Mononuclear cell (primary cell): Measurements from ENCODE around the gene PPP1R17. TPM values are rescaled to one million over a fixed set of nuclear protein-coding genes. Genes with fewer than 3 reads are reported as not detected.

Experiments
- H3K27me3 ChIP-seq: 2 replicates; pipeline ENCODE4 v1.6.0; 2011; ENCODE audit warnings: low read length, control low read depth; ENCODE audit not compliant: insufficient read depth
- H3K4me1 ChIP-seq: 2 replicates; pipeline ENCODE4 v1.5.1; 2011; ENCODE audit warnings: mild to moderate bottlenecking, low read length, control low read depth; ENCODE audit not compliant: insufficient read depth
- H3K4me3 ChIP-seq: 2 replicates; pipeline ENCODE4 v1.5.1; 2011; ENCODE audit warnings: mild to moderate bottlenecking, low read length, moderate library complexity
- H3K9me3 ChIP-seq: 2 replicates; pipeline ENCODE4 v1.5.1; 2011; ENCODE audit warnings: low read depth, mild to moderate bottlenecking, control low read depth, low read length
- total RNA-seq: library from RNA; depleted of rRNA; stranded (reverse); fragments of >200 nt; gene quantifications from one replicate; pipeline ENCODE4 v1.2.3, GENCODE V29; 2012

The PPP1R17 gene
- total RNA-seq, 1 donor, result not detected

DNA sequence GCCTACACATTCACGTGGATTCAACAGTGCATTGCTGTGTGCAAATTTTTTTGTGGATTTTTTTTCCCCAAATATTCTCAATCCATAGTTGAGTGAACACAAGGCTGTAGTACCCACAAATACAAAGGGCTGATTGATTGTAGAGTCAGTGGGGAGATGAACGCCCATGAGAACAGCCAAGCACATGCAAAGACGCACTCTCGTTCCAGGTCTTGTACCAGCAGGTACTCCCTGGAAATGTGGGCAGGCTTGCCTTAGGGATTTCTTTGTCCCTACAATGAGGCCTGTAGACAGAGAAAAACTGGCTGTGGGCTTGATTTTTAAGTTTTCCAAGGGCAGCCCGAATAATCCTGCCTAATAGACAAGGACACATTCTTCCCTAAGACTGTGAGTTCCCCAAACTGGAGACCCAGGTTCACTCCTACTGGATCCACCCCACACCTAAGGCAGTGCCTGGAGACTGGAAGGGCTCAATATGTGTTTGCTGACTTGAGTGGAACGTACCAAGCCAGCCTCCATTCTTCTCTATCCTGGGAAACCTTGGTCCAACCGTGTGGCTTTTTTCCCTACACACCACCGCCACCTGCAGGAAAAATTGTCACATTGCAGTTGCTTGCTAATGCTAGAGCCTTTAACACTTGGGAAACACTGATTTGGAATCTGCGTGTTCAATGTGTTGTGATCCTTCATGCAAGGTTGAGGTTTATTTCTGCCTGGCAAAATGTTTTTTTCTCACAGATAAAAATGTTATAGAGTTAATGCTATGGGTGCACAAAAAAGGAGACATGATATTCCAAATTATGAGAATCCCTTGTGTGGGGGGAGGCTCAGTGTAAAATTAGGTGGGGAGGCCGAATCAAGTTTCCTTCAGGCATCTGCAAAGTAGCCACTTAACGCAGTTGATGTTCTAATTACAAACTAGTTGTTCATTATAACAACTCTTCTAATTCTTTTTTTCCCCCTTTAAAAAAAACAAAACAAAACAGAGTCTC lies 49.3 kb downstream of the PPP1R17 start:
- no peaks in the 10 kb centered on the region for H3K4me1 ChIP-seq
- H3K4me3 ChIP-seq, result no peak overlapping the region
- no peaks in the 10 kb centered on the region for H3K9me3 ChIP-seq
- no peaks in the 10 kb centered on the region for H3K27me3 ChIP-seq

DNA sequence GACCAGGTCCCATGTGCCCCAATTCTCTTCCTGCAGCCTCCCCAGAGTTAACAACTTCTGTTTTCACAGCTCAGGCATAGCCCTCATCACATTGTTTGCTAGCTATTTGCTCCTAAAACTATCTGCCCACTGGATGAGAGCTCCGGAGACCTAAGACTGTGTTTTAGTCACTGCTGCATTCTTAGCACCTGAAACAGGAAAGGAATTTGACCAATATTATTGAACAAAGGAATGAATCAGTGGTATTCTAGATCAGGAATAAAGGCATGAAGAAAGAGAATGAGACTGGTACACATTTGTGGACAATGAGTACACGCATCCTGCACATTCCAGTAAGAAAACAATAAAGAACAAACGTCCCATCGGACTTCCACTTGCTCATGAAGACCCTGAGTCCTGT lies 54.8 kb downstream of the PPP1R17 start:
- H3K4me1 ChIP-seq, result no peaks in the 10 kb centered on the region
- no peak overlapping the region for H3K4me3 ChIP-seq
- H3K9me3 ChIP-seq, result no peaks in the 10 kb centered on the region
- no peaks in the 10 kb centered on the region for H3K27me3 ChIP-seq

DNA sequence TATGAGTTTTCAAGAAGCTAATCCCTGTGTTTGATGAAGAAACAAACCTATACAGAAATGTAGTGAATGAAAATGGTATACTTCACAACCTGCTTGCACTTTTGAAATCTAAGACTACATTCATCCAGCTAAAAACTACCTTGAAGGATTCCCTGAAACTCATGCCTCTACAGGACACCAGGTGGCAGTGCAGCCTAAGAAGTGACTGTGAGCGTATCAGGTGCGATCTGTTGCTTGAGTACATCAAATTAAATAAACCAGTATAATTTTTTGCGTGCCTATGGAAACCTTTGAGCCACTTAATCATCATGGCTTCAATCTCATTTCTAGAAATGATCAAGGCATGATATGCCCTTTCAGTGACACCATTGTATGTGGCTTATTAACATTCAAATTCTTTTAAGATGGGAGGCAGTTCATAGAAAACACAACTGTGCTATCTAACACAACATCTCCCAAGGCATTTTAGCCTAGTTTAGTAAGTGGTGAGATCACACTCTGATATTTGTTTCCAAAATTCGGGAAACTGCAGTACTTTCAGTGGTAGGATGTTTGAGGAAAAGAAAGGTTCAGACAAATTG lies 57.4 kb downstream of the PPP1R17 start:
- Histone ChIP-seq H3K4me3 (no peak overlapping the region), H3K4me1 (no peaks in the 10 kb centered on the region), H3K27me3 (no peaks in the 10 kb centered on the region), H3K9me3 (no peaks in the 10 kb centered on the region)

DNA sequence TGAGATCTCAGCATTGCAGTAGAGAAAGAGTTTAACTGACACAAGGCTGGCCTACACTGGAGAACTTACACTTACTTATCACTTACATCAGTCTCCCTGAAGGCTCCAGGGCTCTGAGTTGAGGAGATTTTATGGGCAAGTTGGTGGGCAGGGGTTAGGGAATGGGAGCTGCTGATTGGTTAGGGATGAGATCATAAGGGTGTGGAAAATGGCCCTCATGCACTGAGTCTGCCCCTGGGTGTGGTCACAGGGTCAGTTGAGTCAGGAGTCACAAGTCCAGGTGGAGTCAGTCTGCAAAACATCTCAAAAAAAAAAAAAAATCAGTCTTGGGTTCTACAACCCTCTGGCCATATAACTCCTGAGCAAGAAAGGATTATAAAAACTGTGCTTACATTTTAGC lies 60.5 kb downstream of the PPP1R17 start:
- no peaks in the 10 kb centered on the region for H3K4me1 ChIP-seq

DNA sequence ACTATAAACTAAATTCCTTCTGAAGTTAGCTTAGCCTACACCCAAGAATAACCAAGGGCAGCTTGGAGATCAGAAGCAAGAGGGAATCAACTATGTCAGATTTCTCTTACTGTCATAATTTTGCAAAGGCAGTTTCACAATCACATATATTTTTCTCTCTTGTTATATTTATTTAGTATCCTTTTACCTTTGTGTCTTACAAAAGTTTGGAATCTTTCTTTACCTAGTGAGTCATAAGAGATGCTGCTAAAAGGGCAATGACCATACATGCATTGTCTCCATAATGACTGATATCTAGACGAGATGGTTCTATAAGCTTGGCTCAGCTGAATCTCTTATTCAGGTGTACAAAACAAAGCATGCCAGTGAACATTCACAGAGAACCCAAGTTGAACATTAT lies 61.1 kb downstream of the PPP1R17 start:
- Histone ChIP-seq H3K27me3 (no peaks in the 10 kb centered on the region), H3K9me3 (no peaks in the 10 kb centered on the region), H3K4me1 (no peaks in the 10 kb centered on the region), H3K4me3 (no peak overlapping the region)

More for the DNA sequence above, 60.5 kb downstream of the PPP1R17 start:
- Histone ChIP-seq H3K4me3 (no peak overlapping the region), H3K9me3 (no peaks in the 10 kb centered on the region), H3K27me3 (no peaks in the 10 kb centered on the region)

DNA sequence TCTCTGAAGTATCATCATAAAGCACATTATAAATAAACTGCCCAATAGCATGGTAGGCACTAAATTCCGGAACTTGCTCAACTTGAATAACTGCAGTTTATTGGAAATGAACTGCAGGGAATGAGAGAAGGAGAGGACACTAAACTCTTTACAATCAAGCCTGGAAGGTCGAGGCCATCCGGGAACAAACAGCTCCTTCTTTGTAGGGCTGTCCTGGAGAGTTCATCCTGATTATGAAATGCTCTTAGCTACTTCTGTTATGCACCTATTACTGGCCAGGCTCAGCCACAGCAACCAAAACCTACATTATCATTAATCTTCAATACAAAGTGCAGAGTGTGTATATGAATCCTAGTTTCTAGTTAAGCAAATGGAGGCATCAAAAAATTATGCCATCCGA lies 64.7 kb downstream of the PPP1R17 start:
- no peak overlapping the region for H3K4me3 ChIP-seq
- no peaks in the 10 kb centered on the region for H3K9me3 ChIP-seq
- no peaks in the 10 kb centered on the region for H3K4me1 ChIP-seq
- no peaks in the 10 kb centered on the region for H3K27me3 ChIP-seq

Other genes with a start within 250 kb of the PPP1R17 start
- 0.73 TPM for gene ITPRID1, start 173.1 kb upstream of the PPP1R17 start, total RNA-seq